HG02938 (cell line): ENCODE data around the gene STUB1.

Experiments used
- ATAC-seq: cut with Tn5 transposase; IDR thresholded peaks from one replicate; pipeline ENCODE4 v1.9.1; 2021; ENCODE audit warnings: mild to moderate bottlenecking, moderate library complexity; ENCODE audit not compliant: unreplicated experiment

The STUB1 gene

DNA sequence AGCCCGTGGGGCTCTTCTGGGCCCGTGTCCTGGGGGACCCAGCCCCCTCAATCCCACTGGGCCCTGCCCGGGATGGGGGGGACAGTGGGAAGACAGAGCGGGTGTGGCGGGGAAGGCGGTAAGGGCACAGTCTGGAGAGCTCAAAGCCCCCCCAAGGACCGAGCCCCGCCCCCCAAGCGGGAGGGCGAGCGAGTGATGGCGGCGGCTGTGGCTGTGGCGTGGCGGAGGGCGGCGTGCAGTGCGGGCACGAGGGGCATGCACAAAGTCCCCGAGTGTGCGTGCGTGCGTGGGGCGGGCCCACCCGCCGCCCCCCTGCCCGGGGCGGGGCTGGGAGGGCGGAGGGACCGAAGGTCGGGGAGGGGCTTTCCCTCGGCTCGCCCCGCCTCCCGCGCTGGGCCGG lies 13.6 kb downstream of the STUB1 start:
- no peak for ATAC-seq

DNA sequence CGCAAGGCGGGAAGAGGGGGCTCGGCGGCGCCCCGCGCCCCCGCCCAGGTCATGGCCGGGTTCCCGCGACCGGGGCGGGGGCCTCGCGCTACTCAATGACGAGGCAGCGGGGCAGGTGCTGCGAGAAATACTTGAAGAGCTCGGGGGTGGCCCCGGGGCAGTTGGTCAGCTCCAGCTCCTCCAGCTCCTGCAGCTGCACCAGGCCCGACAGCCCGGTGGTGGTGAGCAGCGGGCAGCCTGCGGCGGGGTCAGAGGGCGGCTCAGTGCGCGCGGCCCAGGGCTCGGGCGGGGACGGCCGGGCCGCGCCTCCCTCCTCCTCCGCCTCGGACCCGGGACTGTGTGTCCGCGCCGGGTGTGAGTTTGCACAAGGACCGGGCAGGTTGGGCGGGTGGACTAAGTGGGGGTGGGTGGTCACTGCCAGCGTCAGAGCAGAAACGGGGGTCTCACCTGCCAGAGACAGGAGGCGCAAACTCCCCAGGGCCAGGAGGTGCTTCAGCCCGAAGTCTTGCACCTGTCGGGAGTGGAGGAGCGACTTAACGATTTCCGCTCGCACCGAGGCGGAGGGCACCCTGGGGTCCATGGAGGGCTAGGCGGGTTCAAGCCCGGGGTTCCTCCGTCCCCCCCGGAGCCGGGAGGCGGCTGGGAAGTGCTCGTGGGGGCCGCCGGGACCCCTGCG lies 14.1 kb downstream of the STUB1 start:
- no peak for ATAC-seq

DNA sequence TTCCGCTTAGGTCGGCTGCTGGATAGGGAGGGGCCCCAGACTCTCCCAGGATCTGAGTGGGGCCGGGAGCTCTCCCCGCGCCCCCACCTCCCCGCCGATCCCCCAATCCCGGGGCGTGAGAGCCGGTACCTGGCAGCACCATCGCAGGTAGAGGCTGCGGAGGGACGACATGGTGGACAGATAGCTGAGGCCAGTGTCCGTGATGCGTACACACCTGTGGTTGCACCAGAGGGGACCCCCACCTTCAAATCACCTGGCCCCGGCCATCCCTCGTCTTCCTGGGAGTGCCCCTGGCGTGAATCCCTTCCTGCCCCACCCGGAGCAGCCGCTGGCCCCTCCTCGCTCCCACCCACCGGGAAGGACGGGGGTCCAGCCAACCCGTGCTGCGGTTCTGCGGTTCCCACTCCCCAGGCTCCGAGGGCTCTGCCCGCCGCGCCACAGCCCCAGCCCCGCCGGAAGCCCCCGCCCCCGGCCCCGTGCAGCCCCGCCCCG lies 14.7 kb downstream of the STUB1 start:
- ATAC-seq, result no peak

DNA sequence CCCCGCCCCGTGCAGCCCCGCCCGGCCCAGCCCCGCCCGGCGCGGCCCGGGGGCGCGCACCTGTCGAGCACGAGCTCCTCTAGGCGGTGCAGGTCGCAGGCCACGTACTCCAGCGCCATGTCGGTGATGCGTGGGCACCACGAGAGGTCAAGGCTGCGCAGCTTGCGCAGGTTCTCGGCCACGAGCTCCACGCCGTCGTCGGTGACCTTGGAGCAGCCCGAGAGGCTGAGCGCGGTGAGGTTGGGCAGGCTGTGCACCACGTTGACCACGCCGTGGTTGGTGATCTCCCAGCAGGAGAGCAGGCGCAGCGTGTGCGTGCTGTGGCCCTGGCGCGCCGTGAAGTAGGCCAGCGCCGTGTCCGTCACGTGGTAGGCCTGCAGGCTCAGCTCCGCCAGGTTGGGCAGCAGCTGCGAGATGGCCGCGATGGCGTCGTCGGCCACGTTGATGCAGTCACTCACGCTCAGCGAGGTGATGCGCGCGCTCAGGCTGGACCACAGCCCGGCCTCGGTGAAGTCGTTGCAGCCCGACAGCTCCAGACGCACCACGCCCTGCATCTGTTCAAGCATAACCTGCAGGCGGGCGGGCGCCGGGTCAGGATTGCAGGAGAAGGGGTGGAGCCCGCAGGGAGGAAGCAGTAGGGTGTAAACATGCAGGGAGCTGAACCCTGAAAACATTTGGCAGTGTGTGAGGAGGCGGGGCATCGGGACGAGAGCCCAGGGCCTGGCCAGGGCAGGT lies 15.3 kb downstream of the STUB1 start:
- ATAC-seq, result no peak

DNA sequence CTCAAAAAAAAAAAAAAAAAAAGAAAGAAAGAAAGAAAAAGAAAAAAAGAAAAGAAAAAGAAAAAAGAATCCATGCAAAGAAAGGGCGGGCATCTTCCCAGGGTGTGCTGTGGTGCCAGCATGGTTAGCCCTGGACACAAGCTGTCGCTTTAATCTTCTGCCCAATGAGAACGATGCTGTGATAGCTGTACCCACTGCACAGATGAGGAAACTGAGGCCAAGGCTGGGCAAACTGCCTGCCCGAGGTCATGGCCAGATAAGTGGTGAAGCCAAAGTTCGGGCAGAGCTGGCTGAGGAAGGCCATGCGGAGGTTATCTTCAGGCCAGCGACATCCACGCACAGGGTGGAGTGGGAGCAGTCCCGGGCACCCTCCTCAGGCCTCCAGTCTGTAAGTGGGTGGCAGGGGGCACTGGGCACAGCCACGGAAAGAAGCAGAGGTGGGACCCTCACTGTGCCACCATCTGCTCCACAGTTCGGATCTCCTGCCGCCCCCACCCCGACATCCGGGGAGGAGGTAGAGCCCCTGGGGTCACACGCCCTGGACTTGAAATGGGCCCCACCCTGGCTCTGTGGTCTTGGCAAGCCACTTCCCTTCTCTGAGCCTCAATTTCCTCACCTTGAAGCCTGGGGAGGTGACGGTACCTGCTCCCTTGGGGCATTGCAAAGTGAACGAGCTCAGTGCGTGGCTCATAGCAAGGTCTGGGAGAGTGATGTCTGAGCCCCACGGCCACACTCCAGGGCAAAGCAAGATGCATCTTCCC lies 18.9 kb downstream of the STUB1 start:
- ATAC-seq, result no peak

DNA sequence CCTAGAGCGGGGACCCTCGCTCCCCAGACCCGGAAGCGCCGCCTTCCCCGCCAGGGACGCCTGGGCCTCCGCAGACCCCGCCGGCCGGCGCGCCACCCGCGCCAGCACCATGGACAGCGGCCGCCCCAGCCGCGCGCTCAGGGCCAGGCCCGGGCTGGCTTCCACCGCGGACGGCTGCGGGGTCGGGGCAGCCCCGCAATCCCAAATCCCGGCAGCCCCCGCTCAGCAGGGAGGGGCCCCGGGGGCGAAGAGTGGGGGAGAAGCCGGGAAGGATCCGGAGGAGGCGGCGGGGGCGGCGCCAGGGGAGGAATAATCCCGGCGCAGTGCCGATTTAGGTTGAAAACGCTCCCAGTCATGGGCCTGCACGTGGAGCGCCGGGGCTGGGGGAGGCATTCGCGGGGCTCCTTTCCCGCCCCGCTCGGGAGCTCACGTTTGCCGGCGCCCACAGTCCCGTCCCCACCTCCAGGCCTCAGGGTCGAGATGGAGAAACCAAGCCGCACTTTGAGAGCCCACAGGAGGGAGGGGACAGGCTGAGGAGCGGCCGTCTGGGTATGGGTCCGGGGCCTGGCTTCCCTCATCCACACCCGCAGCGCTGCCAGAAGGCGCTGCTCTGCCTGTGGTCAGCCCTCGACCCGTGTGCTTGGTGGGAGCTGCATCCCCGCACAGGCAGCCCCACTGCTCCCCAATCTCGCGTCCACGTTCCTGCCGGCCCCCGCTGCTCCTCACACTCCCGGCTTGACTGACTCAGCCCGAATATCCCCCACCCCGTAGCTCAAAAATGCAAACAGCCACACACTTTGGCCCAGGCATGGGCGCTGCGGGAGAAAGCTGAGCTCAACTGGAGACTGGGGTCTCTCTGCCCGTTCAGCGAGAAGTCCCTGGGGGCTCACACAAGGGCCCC lies 20.7 kb downstream of the STUB1 start:
- no peak for ATAC-seq

DNA sequence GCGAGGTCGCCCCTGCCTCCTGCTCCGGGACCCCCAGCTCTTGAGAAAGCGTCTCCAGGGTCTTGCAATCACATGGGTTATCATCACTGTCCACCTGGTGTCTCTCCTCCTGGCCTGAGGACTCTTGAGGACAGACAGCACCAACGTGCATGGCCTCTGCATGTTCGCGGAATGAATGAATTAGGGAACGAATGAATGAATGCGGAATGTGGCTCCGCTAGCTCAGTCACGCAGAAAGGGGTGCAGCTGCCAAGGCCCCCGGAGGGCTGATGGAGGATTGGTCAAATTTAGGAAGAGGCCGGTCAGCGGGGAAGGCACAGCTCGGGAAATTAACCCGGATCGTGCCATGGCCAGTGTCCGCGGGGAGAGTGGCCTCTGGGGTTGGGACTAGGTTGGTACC lies 22.1 kb downstream of the STUB1 start:
- ATAC-seq, result no peak

DNA sequence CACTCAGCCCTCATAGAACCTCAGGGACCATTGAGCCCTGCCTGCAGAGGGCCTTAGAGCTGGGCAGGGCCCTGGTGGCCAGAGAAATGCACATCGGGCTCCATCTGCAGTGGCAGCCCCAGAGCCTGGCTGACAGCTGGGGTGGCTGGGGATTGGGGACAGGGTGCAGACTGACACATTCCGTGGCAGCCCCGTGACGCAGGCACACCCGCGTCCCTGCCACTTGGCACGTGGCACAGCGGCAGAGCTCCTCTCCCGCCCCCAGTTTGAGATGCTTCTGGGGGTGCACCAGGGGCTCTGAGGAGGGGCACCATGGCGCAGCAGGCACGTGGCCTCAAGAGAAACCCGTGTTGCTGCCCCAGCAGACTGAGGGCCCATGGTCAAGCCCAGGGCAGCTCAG lies 23.2 kb downstream of the STUB1 start:
- no peak for ATAC-seq

DNA sequence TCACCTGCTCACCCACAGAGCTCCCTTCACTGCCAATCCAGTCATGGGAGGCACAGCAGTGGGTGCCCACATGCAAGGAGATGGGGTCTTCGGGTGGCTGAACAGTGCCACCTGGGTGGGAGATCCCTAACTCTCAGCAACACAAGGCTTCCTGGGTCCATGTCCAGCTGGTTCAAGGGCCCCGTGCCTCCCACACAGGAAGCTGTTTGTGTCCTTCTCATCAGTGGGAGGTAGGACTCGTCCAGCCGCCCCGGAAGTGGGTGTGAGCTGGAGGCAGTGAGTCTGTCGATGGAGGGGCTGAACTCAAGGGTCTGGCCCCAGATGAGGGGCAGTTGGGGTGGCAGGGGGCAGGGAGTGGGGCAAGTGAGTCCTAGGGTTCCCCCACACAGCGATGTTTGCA lies 23.8 kb downstream of the STUB1 start:
- ATAC-seq, result no peak

DNA sequence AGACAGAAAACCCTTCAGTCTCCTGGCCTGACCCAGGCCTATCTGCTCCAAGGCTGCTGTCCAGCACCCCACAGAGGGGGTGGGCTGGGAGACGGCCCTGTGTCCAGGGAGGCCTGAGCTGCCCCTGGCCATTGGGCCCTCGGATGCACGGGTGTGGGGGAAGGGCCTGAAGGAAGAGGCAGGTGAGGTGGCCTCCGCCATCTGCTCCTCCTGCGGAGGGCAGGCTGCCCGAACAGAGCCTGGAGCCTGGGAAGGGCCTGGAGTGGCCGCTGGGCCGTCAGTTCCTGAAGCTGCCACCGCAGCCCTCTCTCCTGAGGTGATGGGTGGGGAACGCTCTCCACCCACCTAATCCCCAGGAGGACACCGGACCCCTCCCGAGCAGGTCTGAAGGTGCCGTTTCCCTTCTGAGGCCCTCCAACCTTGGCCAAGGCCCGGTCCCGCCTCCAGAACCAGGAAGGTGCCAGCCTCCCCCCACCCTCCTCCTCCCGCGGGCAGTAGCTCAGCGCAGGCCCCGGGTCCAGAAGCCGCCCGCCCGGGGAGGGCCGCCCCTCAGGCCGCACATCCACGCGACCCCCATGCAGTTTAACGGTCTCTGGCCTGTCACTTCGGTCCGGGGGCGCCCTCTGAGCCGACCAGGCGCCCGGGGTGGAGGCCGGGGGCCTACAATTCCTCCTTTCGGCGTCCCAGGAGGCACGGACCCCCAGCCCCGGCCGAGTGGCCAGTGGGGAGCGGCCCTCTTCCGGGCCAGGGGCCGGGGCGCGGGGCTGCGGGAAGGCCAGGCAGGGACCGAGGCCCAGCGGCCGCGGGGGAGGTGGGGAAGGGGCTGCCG lies 24.6 kb downstream of the STUB1 start:
- no peak for ATAC-seq

DNA sequence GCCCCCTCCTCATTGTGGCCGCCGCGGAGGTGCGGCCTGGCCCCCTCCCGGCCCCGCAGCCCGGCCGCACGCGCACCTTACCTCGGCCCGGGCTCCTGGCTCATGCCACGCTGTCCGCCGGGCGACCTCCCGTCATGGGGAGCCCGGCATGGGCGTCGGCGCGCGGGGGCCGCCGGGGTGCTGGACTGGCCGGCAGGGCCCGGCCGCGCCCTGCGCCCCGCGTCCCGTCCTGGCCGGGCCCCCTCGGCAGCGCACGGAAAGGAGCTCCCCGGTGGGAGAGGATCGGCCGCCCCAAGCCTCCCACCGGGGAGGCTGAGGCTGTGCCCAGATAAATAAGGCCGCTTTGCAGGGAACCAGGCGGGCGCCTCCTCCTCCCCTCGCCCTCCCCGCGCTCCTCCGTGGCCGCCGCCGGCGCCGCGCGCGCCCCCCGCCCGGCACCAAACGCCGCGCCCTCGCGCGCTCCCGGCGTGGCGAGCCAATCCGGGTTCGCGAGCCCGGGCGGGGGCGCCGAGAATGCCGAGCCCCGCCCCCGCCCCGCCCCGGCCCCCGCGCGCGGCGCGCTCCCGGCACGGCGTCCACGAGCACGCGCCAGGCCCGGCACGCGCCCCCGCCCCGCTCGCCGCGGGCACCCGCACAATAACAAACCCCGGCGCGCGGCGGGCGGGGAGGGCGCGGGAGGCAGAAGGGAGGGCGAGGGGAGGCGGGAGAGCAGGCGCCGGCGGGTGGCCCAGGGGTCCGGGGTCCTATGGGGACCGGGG lies 25.4 kb downstream of the STUB1 start, which contains the start of gene FBXL16:
TSS of gene FBXL16 (minus strand) at position 371 of the 758 bp plus-strand sequence. CDS start 8,396 bp downstream, outside the sequence.
- no peak for ATAC-seq

DNA sequence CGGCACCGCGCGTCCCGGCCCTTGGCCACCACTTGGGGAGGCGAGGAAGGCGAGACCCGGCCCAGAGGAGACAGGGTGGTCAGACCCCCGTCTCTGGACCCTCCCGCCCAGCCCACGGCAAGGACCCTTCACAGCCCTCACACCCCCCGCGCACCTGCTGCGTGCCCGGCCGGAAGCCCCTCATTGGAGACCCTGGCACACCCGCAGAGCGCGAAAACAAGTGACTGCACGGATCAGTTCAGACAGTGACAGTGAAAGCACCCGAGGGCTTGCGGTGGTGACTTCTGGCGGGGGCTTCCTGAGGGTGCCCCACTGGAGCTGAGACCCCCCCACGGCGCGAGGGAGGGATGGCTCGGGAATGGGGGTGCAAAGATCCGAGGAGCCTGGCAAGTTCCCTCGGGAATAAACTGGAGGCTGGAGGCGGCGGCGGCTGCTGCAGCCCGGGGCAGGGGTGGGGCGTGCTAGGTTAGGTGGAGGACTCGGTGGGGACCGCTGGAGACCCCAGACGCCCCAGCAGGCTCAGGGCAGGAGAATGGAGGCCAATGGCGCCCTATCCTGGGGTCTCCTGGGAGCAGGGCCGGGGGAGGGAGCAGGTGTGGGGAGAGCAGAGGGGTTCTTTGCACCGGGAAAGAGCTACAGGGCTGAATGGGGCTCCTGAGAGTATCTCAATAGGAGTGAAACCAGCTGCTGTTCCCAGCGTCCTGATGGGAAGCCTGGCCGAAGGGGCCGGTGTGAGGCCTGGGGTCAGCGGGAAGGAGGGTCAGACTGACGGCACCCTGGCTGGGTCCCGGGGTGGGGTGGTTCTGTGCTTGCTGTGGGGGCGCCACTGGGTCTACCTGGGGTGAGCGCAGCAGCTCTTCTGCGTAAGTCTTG lies 26.2 kb downstream of the STUB1 start:
- no peak for ATAC-seq

DNA sequence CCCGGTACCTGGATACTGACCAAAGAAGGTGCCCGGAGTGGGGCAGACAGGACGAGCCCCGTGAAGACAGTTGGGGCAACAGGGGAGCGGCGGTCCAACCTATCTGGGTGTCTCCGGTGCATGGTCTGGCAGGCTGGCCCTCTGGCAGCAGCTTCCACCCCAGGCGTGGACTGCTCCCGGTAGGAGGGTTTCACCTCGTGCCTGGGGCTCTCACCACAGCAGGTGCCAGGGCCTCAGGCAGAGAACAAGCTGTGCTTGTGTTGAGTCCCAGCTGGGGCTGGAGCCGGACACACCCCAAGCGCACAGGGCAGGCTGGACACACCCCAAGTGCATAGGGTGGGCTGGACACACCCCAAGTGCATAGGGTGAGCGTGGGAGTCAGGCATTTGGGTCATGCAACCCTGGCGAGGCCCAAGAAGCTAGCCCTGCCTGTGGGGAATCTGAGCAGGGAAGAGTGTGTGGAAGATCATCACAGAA lies 26.9 kb downstream of the STUB1 start:
- no peak for ATAC-seq

DNA sequence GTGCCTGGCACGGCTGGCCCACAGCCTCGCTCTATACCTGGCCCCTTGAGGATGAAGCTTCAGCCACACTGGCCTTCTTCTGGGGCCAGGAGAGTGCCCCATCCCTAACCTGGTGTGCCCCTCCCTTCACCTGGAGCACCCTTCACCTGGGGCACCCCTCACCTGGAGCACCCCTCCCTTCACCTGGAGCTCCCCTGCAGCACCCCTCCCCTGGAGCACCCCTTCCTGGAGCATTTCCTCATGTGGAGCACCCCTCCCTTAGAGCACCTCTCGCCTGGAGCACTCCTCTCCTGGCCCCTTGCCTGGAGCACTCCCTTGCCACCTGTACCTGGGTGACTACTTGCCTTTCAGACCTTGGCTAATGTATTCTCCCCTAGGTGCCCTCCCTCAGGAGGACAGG lies 27.8 kb downstream of the STUB1 start:
- no peak for ATAC-seq

DNA sequence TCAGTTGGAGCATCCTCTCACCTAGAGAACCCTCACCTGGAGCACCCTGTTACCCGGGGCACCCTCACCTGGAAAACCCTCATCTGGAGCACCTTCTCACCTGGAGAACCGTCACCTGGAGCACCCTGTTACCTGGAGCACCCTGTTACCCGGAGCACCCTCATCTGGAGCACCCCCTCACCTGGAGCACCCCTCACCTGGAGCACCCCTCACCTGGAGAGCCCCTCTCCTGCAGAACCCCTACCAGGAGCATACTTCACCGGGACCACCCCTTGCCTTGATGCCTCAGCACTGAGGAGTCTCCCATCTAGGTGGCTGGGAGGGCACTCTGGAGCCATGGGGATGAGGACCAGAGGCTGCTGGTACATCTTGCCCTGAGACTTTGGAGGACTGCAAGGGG lies 28.7 kb downstream of the STUB1 start:
- no peak for ATAC-seq

DNA sequence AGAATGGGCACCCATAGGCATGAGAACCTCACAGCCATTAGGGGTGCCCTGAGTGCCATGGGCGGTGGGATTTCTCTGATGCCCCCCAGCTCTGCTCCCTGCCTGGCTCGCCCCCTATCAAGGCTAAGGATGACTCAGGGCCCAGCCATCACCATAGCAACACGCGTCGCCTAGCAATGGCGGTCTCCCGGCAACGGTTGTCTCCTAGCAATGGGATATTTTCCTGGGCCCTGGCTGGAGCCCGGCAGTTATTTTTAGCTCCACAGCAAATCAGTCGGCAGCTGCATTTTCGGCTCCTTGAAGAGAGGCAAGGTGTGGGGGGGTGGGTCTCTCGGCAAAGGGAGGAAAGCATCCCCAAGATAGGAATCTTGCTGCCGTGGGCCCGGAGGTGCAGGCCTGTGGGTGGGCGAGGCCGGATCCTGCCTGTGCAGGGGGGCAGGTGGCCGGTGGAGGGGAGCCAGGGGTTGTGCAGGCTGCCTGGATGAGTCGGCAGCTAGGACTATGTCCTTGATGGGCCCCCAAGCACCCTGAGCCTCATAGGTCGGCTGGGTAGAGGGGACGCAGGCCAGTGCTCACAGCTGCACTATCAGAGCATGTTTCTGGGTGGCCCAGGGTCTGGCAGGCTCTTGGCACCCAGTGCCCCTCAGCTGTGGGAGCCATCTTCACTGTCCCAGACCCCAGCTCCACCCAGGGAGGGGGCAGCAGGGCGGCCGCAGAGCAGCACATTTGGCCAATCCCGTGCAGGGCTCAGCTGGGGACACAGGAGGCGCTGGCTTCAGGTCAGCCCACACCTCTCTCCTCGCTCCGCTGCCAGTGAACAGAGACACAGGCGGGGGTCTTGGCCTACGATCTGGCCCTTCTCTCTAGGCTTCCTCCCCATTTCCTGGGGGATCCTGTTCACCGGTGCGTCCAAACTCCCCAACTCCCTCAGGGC lies 29.6 kb downstream of the STUB1 start:
- ATAC-seq, result no peak
